T-helper 1 cell treated with Interleukin-12 subunit alpha and Interleukin-12 subunit beta and Interleukin-4 antibody, amounts not matched to agents 30 μg/mL and 1 μg/mL, for 36 hours (primary cell): Measurements from ENCODE around the gene PAM16.

Experiments
- H3K27ac Mint-ChIP-seq: one replicate; pipeline ENCODE4 v1.8.0; 2021; ENCODE audit warnings: mild to moderate bottlenecking, mixed read lengths
- H3K27me3 Mint-ChIP-seq: one replicate; pipeline ENCODE4 v1.8.0; 2021; ENCODE audit warnings: low read depth, mixed read lengths
- H3K36me3 Mint-ChIP-seq: one replicate; pipeline ENCODE4 v1.8.0; 2021; ENCODE audit warnings: low read depth, mixed read lengths
- H3K4me1 Mint-ChIP-seq: one replicate; pipeline ENCODE4 v1.8.0; 2021; ENCODE audit warnings: low read depth, mixed read lengths
- H3K4me3 Mint-ChIP-seq: one replicate; pipeline ENCODE4 v1.8.0; 2021; ENCODE audit warnings: mild to moderate bottlenecking, moderate library complexity, mixed read lengths
- H3K9me3 Mint-ChIP-seq: one replicate; pipeline ENCODE4 v1.8.0; 2021; ENCODE audit warnings: mixed read lengths

PAM16 gene

DNA sequence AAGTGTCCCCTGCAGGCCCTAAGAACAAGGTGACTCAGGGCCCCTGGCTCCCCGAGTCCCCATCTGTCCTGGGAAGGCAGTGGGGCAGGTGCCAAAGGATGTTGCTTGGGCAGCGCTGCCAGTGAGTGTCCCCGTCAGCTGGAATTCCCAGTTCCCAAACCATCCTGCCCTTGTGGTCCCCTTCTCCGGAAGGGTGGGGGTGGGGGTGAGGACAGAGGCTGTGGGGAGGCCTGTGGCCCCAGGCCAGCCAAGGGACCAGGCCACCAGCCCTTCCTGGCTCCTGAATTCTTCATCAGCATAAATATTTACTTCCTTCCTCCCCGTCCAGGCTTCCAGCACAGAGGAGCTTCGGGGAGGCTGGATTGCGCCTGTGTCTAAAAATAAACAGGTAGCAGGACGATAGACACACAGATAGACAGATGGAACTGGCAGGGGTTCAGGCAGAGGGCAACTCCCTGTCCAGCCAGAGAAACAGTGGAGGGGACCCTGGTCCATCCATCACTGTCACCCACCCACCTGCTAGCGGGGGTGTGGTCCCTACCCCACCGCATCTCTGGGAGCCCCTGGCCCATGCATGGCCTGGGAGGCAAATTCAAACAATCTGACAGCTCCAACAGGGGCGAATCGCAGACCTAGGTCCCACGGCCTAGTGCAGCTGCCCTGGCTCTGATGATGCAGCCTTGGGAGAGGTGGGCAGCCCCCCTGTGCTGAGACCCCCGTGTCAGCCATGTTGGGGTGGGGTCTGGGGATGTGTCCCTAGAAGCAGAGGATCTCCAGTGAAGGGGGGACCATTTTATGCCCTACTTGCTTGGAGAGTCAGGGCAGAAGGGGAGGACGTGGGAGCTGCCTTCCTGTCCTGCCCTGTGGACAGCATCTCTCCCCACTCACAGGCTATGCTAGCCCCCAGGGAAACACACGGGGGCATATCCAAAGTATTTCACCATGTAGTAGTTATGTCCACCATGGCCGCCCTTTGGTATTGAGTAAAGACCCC is 22.0 kb downstream of the PAM16 start:
- Mint-ChIP-seq H3K36me3 (no peaks in the 10 kb centered on the region), H3K27me3 (peaks cover 15% of the 10 kb centered on the region), H3K4me1 (no peaks in the 10 kb centered on the region), H3K27ac (no peak overlapping the region), H3K4me3 (no peak overlapping the region), H3K9me3 (no peaks in the 10 kb centered on the region)

GRCh38 chr16:4328046-4328781 is 22.9 kb downstream of the PAM16 start:
- no peak overlapping the region for H3K27ac Mint-ChIP-seq
- H3K27me3 Mint-ChIP-seq = peaks cover 15% of the 10 kb centered on the region
- H3K36me3 Mint-ChIP-seq = no peaks in the 10 kb centered on the region

GRCh38 chr16:4327386-4328045 is 23.6 kb downstream of the PAM16 start:
- Mint-ChIP-seq H3K4me3 (no peak overlapping the region), H3K27ac (no peak overlapping the region), H3K27me3 (peaks cover 15% of the 10 kb centered on the region), H3K36me3 (no peaks in the 10 kb centered on the region), H3K9me3 (no peaks in the 10 kb centered on the region), H3K4me1 (no peaks in the 10 kb centered on the region)

More at GRCh38 chr16:4328046-4328781, 22.9 kb downstream of the PAM16 start:
- Mint-ChIP-seq H3K4me3 (no peak overlapping the region), H3K4me1 (no peaks in the 10 kb centered on the region), H3K9me3 (no peaks in the 10 kb centered on the region)

- peaks cover 15% of the 10 kb centered on the region for H3K27me3 Mint-ChIP-seq
- H3K36me3 Mint-ChIP-seq = no peaks in the 10 kb centered on the region
- H3K4me1 Mint-ChIP-seq = no peaks in the 10 kb centered on the region
- no peaks in the 10 kb centered on the region for H3K9me3 Mint-ChIP-seq
- no peak overlapping the region for H3K4me3 Mint-ChIP-seq
- no peak overlapping the region for H3K27ac Mint-ChIP-seq
Observed at GRCh38 chr16:4325253-4325758, 25.8 kb downstream of the PAM16 start.

DNA sequence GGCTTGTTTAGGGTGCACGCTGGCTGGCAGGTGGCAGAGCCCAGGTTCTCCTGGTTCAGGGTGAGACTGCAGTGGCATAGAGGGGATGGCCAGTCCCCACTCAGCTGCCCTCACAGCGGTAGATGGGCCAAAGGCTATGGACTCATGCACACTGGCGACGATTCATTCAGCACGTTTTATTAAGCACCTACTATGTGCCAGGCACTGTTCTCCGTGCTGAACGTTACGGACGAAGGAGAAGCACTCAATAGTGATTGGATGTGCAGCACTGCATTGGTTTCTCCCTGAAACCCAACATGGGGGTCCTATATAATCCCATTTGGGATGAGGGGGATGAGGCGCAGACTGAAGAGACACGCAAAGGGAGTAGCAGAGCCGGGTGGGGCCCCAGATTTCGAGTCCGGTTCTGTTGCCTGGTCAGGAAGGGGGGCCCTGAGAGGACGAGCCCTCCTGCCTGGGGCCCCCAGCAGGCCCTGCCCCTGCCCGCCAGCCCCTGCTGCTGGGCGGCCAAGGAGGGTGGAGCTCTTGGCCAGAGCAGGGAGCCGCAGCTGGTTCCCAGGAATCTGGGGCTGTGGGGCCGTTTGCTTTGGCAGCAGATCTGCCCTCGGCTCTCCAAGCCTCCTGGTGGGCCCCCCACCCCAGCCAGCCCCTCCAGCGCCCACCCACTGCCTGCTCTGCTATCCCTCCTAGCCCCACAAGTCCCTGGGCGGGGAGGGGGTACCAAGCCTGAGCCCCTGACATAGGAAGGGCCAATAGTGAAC is 26.4 kb downstream of the PAM16 start:
- H3K27me3 Mint-ChIP-seq = peaks cover 15% of the 10 kb centered on the region
- H3K27ac Mint-ChIP-seq = no peak overlapping the region
- no peaks in the 10 kb centered on the region for H3K4me1 Mint-ChIP-seq
- H3K4me3 Mint-ChIP-seq = no peak overlapping the region
- no peaks in the 10 kb centered on the region for H3K36me3 Mint-ChIP-seq
- H3K9me3 Mint-ChIP-seq = no peaks in the 10 kb centered on the region

DNA sequence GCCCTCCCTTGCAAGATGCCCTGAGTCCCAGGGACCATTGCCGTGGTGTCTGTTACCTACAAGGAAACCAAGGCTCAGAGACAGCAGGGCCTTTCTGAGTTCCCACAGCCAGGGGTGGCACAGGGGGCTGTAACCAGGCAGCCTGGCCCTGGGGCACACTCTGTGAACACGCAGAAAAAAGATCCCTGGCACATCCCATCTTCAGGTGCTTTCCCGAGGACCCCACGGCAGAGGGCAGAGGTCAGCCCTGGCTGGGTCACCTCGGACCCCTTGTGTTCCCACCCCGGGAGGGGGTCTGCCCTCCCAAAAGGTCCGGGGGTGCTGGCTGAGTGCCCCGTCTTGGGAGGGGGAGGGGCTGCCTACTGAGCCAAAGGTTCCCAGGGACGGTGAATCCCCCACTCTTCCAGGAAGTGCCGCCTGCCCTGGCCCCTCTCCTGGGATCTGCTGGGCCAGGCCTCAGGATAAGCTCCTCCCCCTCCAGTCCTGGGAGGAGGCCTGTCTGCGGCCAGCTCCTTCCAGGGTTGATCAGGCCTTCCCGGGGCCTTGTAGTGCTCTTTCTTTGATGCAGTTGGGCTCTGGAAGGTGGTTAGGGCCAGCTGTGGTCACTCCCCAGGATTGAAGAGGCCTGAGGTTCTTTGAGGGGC is 27.2 kb downstream of the PAM16 start:
- Mint-ChIP-seq H3K9me3 (no peaks in the 10 kb centered on the region), H3K4me1 (peaks cover 6% of the 10 kb centered on the region), H3K4me3 (no peak overlapping the region), H3K27ac (no peak overlapping the region), H3K27me3 (peaks cover 15% of the 10 kb centered on the region), H3K36me3 (no peaks in the 10 kb centered on the region)

DNA sequence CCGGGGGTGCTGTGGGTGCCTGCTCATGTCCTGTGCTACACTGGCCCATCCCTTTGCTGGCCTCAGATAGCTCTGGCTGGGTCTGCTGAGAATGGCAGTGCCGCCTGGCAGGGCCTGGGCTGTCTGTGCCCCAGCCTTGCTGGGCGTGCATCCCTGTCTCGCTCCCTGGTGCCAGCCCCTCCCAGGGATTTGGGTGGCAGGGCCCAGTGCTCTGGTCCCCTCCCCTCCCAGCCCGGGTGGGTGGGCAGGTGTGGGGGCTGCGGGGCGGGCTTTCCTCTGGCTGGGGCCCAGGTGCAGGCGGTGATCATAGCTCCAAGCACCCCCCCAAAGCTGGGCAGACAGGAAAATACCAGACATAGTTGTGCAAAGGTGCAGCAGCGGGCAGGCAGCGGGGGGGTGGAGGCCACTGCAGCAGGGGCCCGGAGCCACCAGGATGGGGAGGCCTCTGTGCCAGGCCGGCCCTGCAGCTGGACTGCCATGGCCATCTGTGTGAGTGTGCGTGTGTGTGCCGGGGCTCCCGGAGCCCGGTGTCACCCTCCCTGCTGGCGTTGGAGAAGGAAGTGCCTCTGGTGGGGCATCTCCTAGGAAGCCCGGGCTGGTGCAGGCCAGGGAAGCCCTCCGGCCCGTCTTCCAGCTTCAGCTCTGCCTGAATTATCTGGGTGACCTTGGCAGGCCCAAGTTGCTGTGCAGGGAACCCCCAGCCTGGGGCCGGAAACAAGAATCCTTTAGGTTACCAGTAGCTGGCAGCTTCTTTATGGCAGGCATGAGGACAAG is 27.9 kb downstream of the PAM16 start:
- Mint-ChIP-seq H3K27me3 (peaks cover 13% of the 10 kb centered on the region), H3K27ac (no peak overlapping the region), H3K4me1 (peaks cover 6% of the 10 kb centered on the region), H3K9me3 (no peaks in the 10 kb centered on the region), H3K36me3 (no peaks in the 10 kb centered on the region), H3K4me3 (no peak overlapping the region)

DNA sequence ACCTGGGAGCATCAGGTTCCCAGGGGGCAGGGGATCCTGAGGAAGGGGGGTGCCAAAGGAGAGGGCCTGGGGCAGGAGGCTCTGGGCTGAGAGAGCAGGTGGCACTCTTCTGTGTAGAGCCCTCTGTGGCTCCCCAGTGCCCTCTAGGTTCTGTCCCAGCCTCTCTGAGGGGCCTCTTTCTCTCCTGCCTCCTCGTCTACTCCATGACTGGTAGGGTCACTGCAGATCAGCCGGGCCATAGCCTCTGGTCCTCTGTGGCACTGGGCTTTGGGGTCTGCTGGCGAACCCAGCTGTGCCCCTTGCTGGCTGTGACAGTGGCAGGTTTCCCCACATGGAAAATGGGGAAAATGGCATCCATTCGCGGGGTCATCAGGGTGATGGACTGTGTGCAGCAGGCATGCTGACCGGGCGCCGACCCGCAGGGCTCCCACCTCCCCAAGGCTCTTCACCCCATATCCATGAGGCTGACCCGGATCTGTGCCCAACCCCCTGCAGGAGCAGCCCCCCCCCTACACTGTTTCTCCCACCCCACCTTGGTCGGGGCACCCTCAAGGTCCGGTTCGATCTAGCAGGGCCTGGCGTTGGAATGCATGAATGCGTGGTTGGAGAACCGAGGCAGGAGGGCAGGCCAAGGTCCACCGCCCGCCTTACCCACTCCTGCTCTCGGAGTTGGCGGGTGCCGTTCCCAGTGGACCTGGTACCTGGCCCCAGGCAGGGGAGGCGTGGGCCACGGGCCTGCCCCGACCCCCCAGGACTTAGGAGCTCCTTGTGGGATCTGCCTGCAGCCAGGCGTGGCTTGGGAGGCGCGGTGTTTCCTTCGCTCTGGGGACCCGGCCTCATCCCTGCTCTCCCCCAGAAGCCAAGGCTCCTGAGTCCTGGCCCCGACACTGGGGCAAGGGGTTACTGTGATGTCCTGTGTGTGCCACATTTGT is 28.7 kb downstream of the PAM16 start:
- Mint-ChIP-seq H3K4me3 (no peak overlapping the region), H3K27me3 (peaks cover 9% of the 10 kb centered on the region), H3K4me1 (peaks cover 6% of the 10 kb centered on the region), H3K9me3 (no peaks in the 10 kb centered on the region), H3K27ac (no peak overlapping the region), H3K36me3 (no peaks in the 10 kb centered on the region)

GRCh38 chr16:4321286-4322120 is 29.6 kb downstream of the PAM16 start:
- Mint-ChIP-seq H3K4me3 (no peak overlapping the region), H3K4me1 (peaks cover 6% of the 10 kb centered on the region), H3K27ac (no peak overlapping the region), H3K9me3 (no peaks in the 10 kb centered on the region), H3K27me3 (peaks cover 3% of the 10 kb centered on the region), H3K36me3 (no peaks in the 10 kb centered on the region)

- no peak overlapping the region for H3K4me3 Mint-ChIP-seq
- no peaks in the 10 kb centered on the region for H3K27me3 Mint-ChIP-seq
- H3K9me3 Mint-ChIP-seq = no peaks in the 10 kb centered on the region
- H3K36me3 Mint-ChIP-seq = no peaks in the 10 kb centered on the region
- peaks cover 6% of the 10 kb centered on the region for H3K4me1 Mint-ChIP-seq
- H3K27ac Mint-ChIP-seq = no peak overlapping the region
Observed at GRCh38 chr16:4320571-4321137, 30.5 kb downstream of the PAM16 start.
